ENCODE measurements around the gene TEX36.
"Not testable (repeated sequence)": the region's sequence is repeated elsewhere in the genome, so short reads cannot be mapped to it uniquely, and the experiment has no call there.

Gene TEX36

GRCh38 chr10:125691160-125691981, 8.4 kb upstream of the TEX36 start:
- no peak for DNase-seq

- DNase-seq = no peak
These were observed 7.1 kb upstream of the TEX36 start for GRCh38 chr10:125689955-125690569.

- no peak for DNase-seq
These were observed 4.7 kb upstream of the TEX36 start for GRCh38 chr10:125687507-125688185.

GRCh38 chr10:125684581-125684980, 1.6 kb upstream of the TEX36 start:
- no peak for DNase-seq

GRCh38 chr10:125683821-125684220, 858 bp upstream of the TEX36 start:
- DNase-seq = no peak

GRCh38 chr10:125679436-125679835, 3.5 kb downstream of the TEX36 start:
- no peak for DNase-seq

- DNase-seq = no peak
These were observed 10.1 kb downstream of the TEX36 start for GRCh38 chr10:125672884-125673283.

GRCh38 chr10:125662584-125662983, 20.4 kb downstream of the TEX36 start:
- no peak for DNase-seq

GRCh38 chr10:125661941-125662515, 20.9 kb downstream of the TEX36 start:
- DNase-seq = no peak

- no peak for DNase-seq
These were observed 21.5 kb downstream of the TEX36 start for GRCh38 chr10:125661431-125661940.

- no peak for DNase-seq
These were observed 23.9 kb downstream of the TEX36 start for GRCh38 chr10:125659071-125659470.

GRCh38 chr10:125656523-125656922, 26.4 kb downstream of the TEX36 start:
- no peak for DNase-seq

- not testable (repeated sequence) for DNase-seq
These were observed 29.9 kb downstream of the TEX36 start for GRCh38 chr10:125653113-125653512.

GRCh38 chr10:125646311-125646710, 36.7 kb downstream of the TEX36 start:
- no peak for DNase-seq

GRCh38 chr10:125641398-125641797, 41.6 kb downstream of the TEX36 start:
- no peak for DNase-seq

- no peak for DNase-seq
These were observed 42.3 kb downstream of the TEX36 start for GRCh38 chr10:125640653-125641052.

- DNase-seq = no peak
These were observed 43.1 kb downstream of the TEX36 start for GRCh38 chr10:125639846-125640245.

GRCh38 chr10:125638555-125638954, 44.4 kb downstream of the TEX36 start:
- DNase-seq = no peak

- DNase-seq = no peak
These were observed 45.5 kb downstream of the TEX36 start for GRCh38 chr10:125637496-125637895.

- no peak for DNase-seq
These were observed 48.4 kb downstream of the TEX36 start for GRCh38 chr10:125634606-125635005.

- no peak for DNase-seq
These were observed 49.4 kb downstream of the TEX36 start for GRCh38 chr10:125633517-125633999.

- DNase-seq = no peak
These were observed 51.2 kb downstream of the TEX36 start for GRCh38 chr10:125631806-125632205.

- DNase-seq = no peak
These were observed 53.1 kb downstream of the TEX36 start for GRCh38 chr10:125629758-125630376.

Measured in stimulated activated CD4-positive, alpha-beta T cell treated with anti-CD3 and anti-CD28 coated beads, Interleukin-15, amount 100 ng/mL, for 24 hours (primary cell).